Lower lobe of right lung (tissue), 2 donors: Measurements from ENCODE around the gene PGC. TPM values are rescaled to one million over a fixed set of nuclear protein-coding genes. Genes with fewer than 3 reads are reported as not detected.

Experiments
- ATAC-seq, 2 donors: fragments of 200-7000 bp; cut with Tn5 transposase; one replicate each; pipeline ENCODE4 v1.9.1; 2020 to 2022; ENCODE audit warnings: mild to moderate bottlenecking in 2 of 2, moderate library complexity in 2 of 2
- DNase-seq: peaks from one replicate; pipeline ENCODE4 v3.0.0-alpha.2; 2020
- H3K27ac ChIP-seq: fragments of 200-600 bp; one replicate; pipeline ENCODE4 v1.8.0; 2022
- H3K27me3 ChIP-seq: fragments of 200-600 bp; one replicate; pipeline ENCODE4 v1.8.0; 2022; ENCODE audit warnings: low read depth
- H3K36me3 ChIP-seq: fragments of 200-600 bp; one replicate; pipeline ENCODE4 v1.8.0; 2022; ENCODE audit warnings: mild to moderate bottlenecking
- H3K4me1 ChIP-seq: fragments of 200-600 bp; one replicate; pipeline ENCODE4 v1.8.0; 2022
- H3K4me3 ChIP-seq: fragments of 200-600 bp; one replicate; pipeline ENCODE4 v1.8.0; 2022; ENCODE audit warnings: mild to moderate bottlenecking
- H3K9me3 ChIP-seq: fragments of 200-600 bp; one replicate; pipeline ENCODE4 v1.8.0; 2022
- CTCF ChIP-seq: fragments of 200-600 bp; IDR thresholded peaks from one replicate; pipeline ENCODE4 v1.8.0; 2022; ENCODE audit warnings: antibody characterized with exemption, mild to moderate bottlenecking
- intact Hi-C: fragments of 100-400 bp; cut with DNase I; formaldehyde crosslinking; loops from one replicate; pipeline ENCODE4 v1.11.0; 2022
- total RNA-seq: library from RNA; stranded (reverse); fragmentation: NEBNext Ultra II Directional; extraction: Animal tissue kit (Norgen Biotek cat#: 25700); gene quantifications from one replicate; pipeline ENCODE4 v1.2.1, GENCODE V29; 2021
- donor health status: DM: no; HTN: yes; CAD: no; lungs with severe emphysema.

The PGC gene
- total RNA-seq, 1 donor from 2014 or later = 947 TPM

GRCh38 chr6:41713159-41713649, 34.0 kb downstream of the PGC start:
- Histone ChIP-seq H3K27me3 (no peaks in the 10 kb centered on the region), H3K4me3 (no peak overlapping the region), H3K36me3 (peaks cover 4% of the 10 kb centered on the region), H3K4me1 (peaks cover 52% of the 10 kb centered on the region), H3K27ac (peak overlapping the region; percentile 53), H3K9me3 (no peaks in the 10 kb centered on the region)
- ATAC-seq (peak; percentile 81 to 89), DNase-seq (peak; percentile 76)
- no peak for TF ChIP-seq CTCF
- intact Hi-C loops = no loop called here

GRCh38 chr6:41712651-41713103, 34.5 kb downstream of the PGC start:
- no peaks in the 10 kb centered on the region for H3K9me3 ChIP-seq
- peak overlapping the region; percentile 53 for H3K27ac ChIP-seq
- ATAC-seq (peak; percentile 79 to 86), DNase-seq (peak; percentile 77)
- H3K27me3 ChIP-seq = no peaks in the 10 kb centered on the region
- no peak for TF ChIP-seq CTCF
- H3K4me3 ChIP-seq = no peak overlapping the region
- peaks cover 54% of the 10 kb centered on the region for H3K4me1 ChIP-seq
- intact Hi-C loops = no loop called here
- peaks cover 4% of the 10 kb centered on the region for H3K36me3 ChIP-seq

GRCh38 chr6:41711323-41712038, 35.7 kb downstream of the PGC start:
- ATAC-seq = no peak
- Histone ChIP-seq H3K27me3 (no peaks in the 10 kb centered on the region), H3K36me3 (peaks cover 4% of the 10 kb centered on the region), H3K9me3 (no peaks in the 10 kb centered on the region), H3K4me1 (peaks cover 54% of the 10 kb centered on the region), H3K27ac (no peak overlapping the region), H3K4me3 (no peak overlapping the region)
- intact Hi-C loops = no loop called here
- no peak for DNase-seq
- TF ChIP-seq CTCF = no peak

GRCh38 chr6:41709375-41709774, 37.8 kb downstream of the PGC start:
- Histone ChIP-seq H3K9me3 (no peaks in the 10 kb centered on the region), H3K27me3 (no peaks in the 10 kb centered on the region), H3K27ac (no peak overlapping the region), H3K4me1 (peaks cover 62% of the 10 kb centered on the region), H3K4me3 (no peak overlapping the region), H3K36me3 (peaks cover under 1% of the 10 kb centered on the region)
- intact Hi-C loops = no loop called here
- ATAC-seq = no peak
- TF ChIP-seq CTCF = no peak
- no peak for DNase-seq

- Histone ChIP-seq H3K4me1 (peaks cover 62% of the 10 kb centered on the region), H3K27ac (no peak overlapping the region)
- intact Hi-C loops = no loop called here
These were observed 38.3 kb downstream of the PGC start for GRCh38 chr6:41708856-41709255.

More at GRCh38 chr6:41708856-41709255, 38.3 kb downstream of the PGC start:
- no peak for TF ChIP-seq CTCF
- DNase-seq (no peak), ATAC-seq (no peak)
- Histone ChIP-seq H3K36me3 (no peaks in the 10 kb centered on the region), H3K4me3 (no peak overlapping the region), H3K27me3 (no peaks in the 10 kb centered on the region), H3K9me3 (no peaks in the 10 kb centered on the region)
